DND-41 (cell line): Measurements from ENCODE around the gene AMN1.

Experiments used
- CTCF ChIP-seq: IDR thresholded peaks from 2 replicates; pipeline ENCODE4 v1.5.1; 2012; ENCODE audit warnings: borderline replicate concordance, low read length, moderate library complexity, mild to moderate bottlenecking; ENCODE audit not compliant: poor library complexity, severe bottlenecking; ENCODE audit errors: extremely low read depth
- EZH2 ChIP-seq: IDR thresholded peaks from 3 replicates; pipeline ENCODE4 v1.6.1; 2012; ENCODE audit warnings: borderline replicate concordance, low read depth, mild to moderate bottlenecking, moderate library complexity, low read length, inconsistent platforms; ENCODE audit not compliant: severe bottlenecking

GRCh38 chr12:31650918-31651317 is 77.9 kb downstream of the AMN1 start:
- TF ChIP-seq CTCF (no peak), EZH2 (no peak)
